GM12892 (cell line): ENCODE results near the gene HCCS.

Experiments used
- DNase-seq: peaks from one replicate; pipeline ENCODE4 v3.0.0; 2011; ENCODE audit not compliant: insufficient read length
- FAIRE-seq: peaks from 2 replicates; lab custom pipeline; 2011; peaks lifted over from hg19 to GRCh38; lab: Jason Lieb, UNC
- POLR2A ChIP-seq: IDR thresholded peaks from 2 replicates; pipeline ENCODE4 v1.6.1; 2011; ENCODE audit warnings: low read depth, low read length, control low read depth
- POLR2AphosphoS5 ChIP-seq: IDR thresholded peaks from 2 replicates; pipeline ENCODE4 v1.6.1; 2011; ENCODE audit warnings: low read depth, low read length, control low read depth
- TAF1 ChIP-seq: IDR thresholded peaks from 2 replicates; pipeline ENCODE4 v1.6.1; 2011; ENCODE audit warnings: low read depth, mild to moderate bottlenecking, control low read depth, low read length, borderline replicate concordance

HCCS gene

GRCh38 chrX:11171956-11172355 lies 60.8 kb downstream of the HCCS start:
- TF ChIP-seq POLR2A (no peak), TAF1 (no peak), POLR2AphosphoS5 (no peak)
- DNase-seq = no peak
- FAIRE-seq = no peak

DNA sequence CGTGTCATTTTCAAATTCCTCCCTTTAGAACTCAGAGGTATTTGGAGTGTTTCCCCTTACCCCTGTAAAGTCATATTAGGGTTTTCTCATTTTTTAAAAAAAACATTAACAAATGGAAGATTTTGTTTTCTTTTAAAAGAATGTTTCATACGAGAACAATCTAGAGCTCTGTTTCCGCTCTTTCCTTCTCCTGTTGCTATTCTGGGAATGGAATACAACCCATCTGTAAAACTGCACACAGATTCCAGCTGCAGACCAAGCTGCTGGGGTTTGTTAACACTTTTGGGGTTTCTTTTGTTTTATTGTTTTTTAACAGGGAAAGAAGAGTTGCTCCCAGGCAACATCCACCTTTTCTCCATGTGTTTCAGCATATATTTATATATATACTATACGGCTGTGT lies 61.3 kb downstream of the HCCS start:
- no peak for FAIRE-seq
- no peak for TF ChIP-seq POLR2A
- DNase-seq = no peak
